Tibial nerve (tissue), 4 donors: ENCODE measurements around the gene ARV1.

Source experiments
- EP300 ChIP-seq, 2 donors: sonication (generic); formaldehyde crosslinking; IDR thresholded peaks; one replicate each; pipeline ENCODE4 v1.6.1; 2017; ENCODE audit warnings: antibody characterized with exemption in 2 of 2, mild to moderate bottlenecking in 1 of 2
- POLR2A ChIP-seq, 2 donors: fragments of 450-650 bp; IDR thresholded peaks; one replicate each; pipeline ENCODE4 v1.6.1; 2017; ENCODE audit warnings: antibody characterized with exemption in 2 of 2, mild to moderate bottlenecking in 2 of 2, moderate library complexity in 2 of 2
- TF ChIP-seq, protein P1 (sequence below), 5 experiments: fragments of 200-600 bp in 3 of 5; fragments of 450-650 bp in 2 of 5; sonication (generic) in 3 of 5; IDR thresholded peaks; one replicate each; pipeline ENCODE4 v1.5.1; 2016 to 2019; ENCODE audit warnings: antibody characterized with exemption in 5 of 5, mild to moderate bottlenecking in 3 of 5, moderate library complexity in 2 of 5

DNA sequence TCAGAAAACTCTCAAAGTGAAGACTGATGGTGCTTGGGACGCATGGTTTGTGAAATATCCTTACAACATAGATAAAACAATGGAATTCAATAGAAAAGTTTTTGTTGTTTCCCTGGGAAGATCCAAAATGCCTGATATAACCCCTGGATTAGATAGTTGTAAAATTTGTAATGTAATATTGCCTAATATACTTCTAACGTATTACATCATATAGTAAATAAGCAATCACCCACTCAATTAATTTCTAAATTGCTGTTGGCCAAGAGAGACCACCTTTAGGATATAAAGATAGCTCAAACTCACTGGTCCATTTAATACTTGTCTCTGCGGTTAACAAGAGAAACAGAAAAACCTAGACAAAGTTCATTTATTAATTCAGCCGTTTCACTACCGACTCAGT lies 42.4 kb upstream of the ARV1 start:
- TF ChIP-seq POLR2A (IDR thresholded peaks at IDR 0.05) (no peak), EP300 (IDR thresholded peaks at IDR 0.05) (no peak)
- TF ChIP-seq, protein P1, sequence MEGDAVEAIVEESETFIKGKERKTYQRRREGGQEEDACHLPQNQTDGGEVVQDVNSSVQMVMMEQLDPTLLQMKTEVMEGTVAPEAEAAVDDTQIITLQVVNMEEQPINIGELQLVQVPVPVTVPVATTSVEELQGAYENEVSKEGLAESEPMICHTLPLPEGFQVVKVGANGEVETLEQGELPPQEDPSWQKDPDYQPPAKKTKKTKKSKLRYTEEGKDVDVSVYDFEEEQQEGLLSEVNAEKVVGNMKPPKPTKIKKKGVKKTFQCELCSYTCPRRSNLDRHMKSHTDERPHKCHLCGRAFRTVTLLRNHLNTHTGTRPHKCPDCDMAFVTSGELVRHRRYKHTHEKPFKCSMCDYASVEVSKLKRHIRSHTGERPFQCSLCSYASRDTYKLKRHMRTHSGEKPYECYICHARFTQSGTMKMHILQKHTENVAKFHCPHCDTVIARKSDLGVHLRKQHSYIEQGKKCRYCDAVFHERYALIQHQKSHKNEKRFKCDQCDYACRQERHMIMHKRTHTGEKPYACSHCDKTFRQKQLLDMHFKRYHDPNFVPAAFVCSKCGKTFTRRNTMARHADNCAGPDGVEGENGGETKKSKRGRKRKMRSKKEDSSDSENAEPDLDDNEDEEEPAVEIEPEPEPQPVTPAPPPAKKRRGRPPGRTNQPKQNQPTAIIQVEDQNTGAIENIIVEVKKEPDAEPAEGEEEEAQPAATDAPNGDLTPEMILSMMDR (IDR thresholded peaks at IDR 0.05), result no peak
